PFSK-1 (cell line): ENCODE measurements around the gene NR5A1.

Experiments used
- POLR2AphosphoS5 ChIP-seq: IDR thresholded peaks from 2 replicates; pipeline ENCODE4 v1.6.1; 2012; ENCODE audit warnings: low read depth, mild to moderate bottlenecking, control low read depth, low read length, moderate library complexity
- TAF1 ChIP-seq: IDR thresholded peaks from 2 replicates; pipeline ENCODE4 v1.6.1; 2012; ENCODE audit warnings: low read length, control low read depth, borderline replicate concordance; ENCODE audit not compliant: insufficient read depth

GRCh38 chr9:124479947-124480620 is 27.1 kb downstream of the NR5A1 start:
- TF ChIP-seq TAF1 (no peak), POLR2AphosphoS5 (no peak)
